Endodermal cell (in vitro differentiated cells): ENCODE measurements around the gene OTOP3. TPM values are rescaled to one million over a fixed set of nuclear protein-coding genes. Genes with fewer than 3 reads are reported as not detected.
A peak's percentile ranks its signal among the peaks of the same experiment; 100 is the strongest.
"Not testable (repeated sequence)": the region's sequence is repeated elsewhere in the genome, so short reads cannot be mapped to it uniquely, and the experiment has no call there.

Source experiments
- DNase-seq: peaks from one replicate; pipeline ENCODE4 v3.0.0-alpha.2; 2017
- H3K27ac ChIP-seq: 2 replicates; pipeline ENCODE4 v1.5.1; 2013; ENCODE audit warnings: mild to moderate bottlenecking, low read depth, low read length, moderate library complexity
- H3K27me3 ChIP-seq: 2 replicates; pipeline ENCODE4 v1.6.1; 2013; ENCODE audit warnings: mild to moderate bottlenecking, low read length, moderate library complexity; ENCODE audit not compliant: insufficient read depth, control insufficient read depth, poor library complexity, severe bottlenecking
- H3K36me3 ChIP-seq: 2 replicates; pipeline ENCODE4 v1.7.0; 2013; ENCODE audit warnings: mild to moderate bottlenecking, low read length, moderate library complexity; ENCODE audit not compliant: control insufficient read depth, insufficient read depth
- H3K4me1 ChIP-seq: one replicate; pipeline ENCODE4 v1.7.0; 2013; ENCODE audit warnings: low read length; ENCODE audit not compliant: control insufficient read depth, insufficient read depth
- H3K4me3 ChIP-seq: 2 replicates; pipeline ENCODE4 v1.5.1; 2013; ENCODE audit warnings: mild to moderate bottlenecking, low read length, moderate library complexity
- H3K9ac ChIP-seq: 2 replicates; pipeline ENCODE4 v1.6.1; 2013; ENCODE audit warnings: mild to moderate bottlenecking, low read length, moderate library complexity; ENCODE audit not compliant: poor library complexity, severe bottlenecking; ENCODE audit errors: extremely low read depth
- H3K9me3 ChIP-seq: 2 replicates; pipeline ENCODE4 v1.6.1; 2013; ENCODE audit warnings: mild to moderate bottlenecking, low read length, moderate library complexity; ENCODE audit not compliant: control insufficient read depth
- H3K27ac Mint-ChIP-seq: 2 replicates; pipeline ENCODE4 v1.8.0; 2020; ENCODE audit warnings: mixed read lengths
- H3K27me3 Mint-ChIP-seq: 2 replicates; pipeline ENCODE4 v1.8.0; 2021; ENCODE audit warnings: mild to moderate bottlenecking, mixed read lengths; ENCODE audit not compliant: insufficient read depth
- H3K36me3 Mint-ChIP-seq: 2 replicates; pipeline ENCODE4 v1.8.0; 2020; ENCODE audit warnings: low read depth, mixed read lengths
- H3K4me1 Mint-ChIP-seq: 2 replicates; pipeline ENCODE4 v1.8.0; 2020; ENCODE audit warnings: mixed read lengths
- H3K4me3 Mint-ChIP-seq: 2 replicates; pipeline ENCODE4 v1.8.0; 2020; ENCODE audit warnings: mild to moderate bottlenecking, moderate library complexity, mixed read lengths
- H3K9me3 Mint-ChIP-seq: 2 replicates; pipeline ENCODE4 v1.8.0; 2020; ENCODE audit warnings: mild to moderate bottlenecking, mixed read lengths
- CTCF ChIP-seq: fragments of 200-600 bp; sonication (generic); conservative IDR thresholded peaks from 2 replicates; pipeline ENCODE4 v1.5.0; 2021; ENCODE audit warnings: antibody characterized with exemption, mild to moderate bottlenecking
- WGBS, 2 experiments: methylation state at CpG; one replicate each; pipeline versions ENCODE4 v1.1.5 to v1.1.7; 2013; ENCODE audit warnings: missing lambda C conversion rate in 2 of 2, mixed read lengths in 1 of 2; ENCODE audit not compliant: insufficient coverage in 1 of 2, insufficient read length in 1 of 2; 5-methylcytosine and 5-hydroxymethylcytosine counted together
- total RNA-seq, 2 donors: library from RNA; stranded (reverse); fragmentation: NEBNext Ultra II Directional in 1 of 2; extraction: Animal tissue kit (Norgen Biotek cat#: 25700) in 1 of 2; gene quantifications; 2 replicates in 1 of 2; 3 replicates in 1 of 2; pipeline ENCODE4 v1.2.1, GENCODE V29; 2021

OTOP3 gene
- total RNA-seq, 2 donors from 2014 or later = not detected

- H3K9me3 Mint-ChIP-seq = no peaks in the 10 kb centered on the region
- no peaks in the 10 kb centered on the region for H3K36me3 Mint-ChIP-seq
- H3K4me1 Mint-ChIP-seq = peaks cover 1% of the 10 kb centered on the region
- Histone ChIP-seq H3K9me3 (no peaks in the 10 kb centered on the region), H3K36me3 (no peaks in the 10 kb centered on the region), H3K4me1 (no peaks in the 10 kb centered on the region), H3K4me3 (no peak overlapping the region), H3K9ac (no peak overlapping the region), H3K27me3 (peaks cover 13% of the 10 kb centered on the region), H3K27ac (no peak overlapping the region)
- no peak for TF ChIP-seq CTCF
- no peak overlapping the region for H3K4me3 Mint-ChIP-seq
- WGBS, 2 experiments = 93 to 97% methylated on average over 10 to 12 of the region's 12 CpGs
- H3K27me3 Mint-ChIP-seq = peaks cover 8% of the 10 kb centered on the region
- no peak for DNase-seq
- H3K27ac Mint-ChIP-seq = no peak overlapping the region
These were observed 28.6 kb downstream of the OTOP3 start for GRCh38 chr17:74964246-74964761.

GRCh38 chr17:74964988-74965622 is 29.4 kb downstream of the OTOP3 start:
- no peak overlapping the region for H3K4me3 Mint-ChIP-seq
- no peaks in the 10 kb centered on the region for H3K9me3 Mint-ChIP-seq

GRCh38 chr17:74968361-74968780 is 32.7 kb downstream of the OTOP3 start:
- no peak overlapping the region for H3K4me3 ChIP-seq
- no peaks in the 10 kb centered on the region for H3K9me3 Mint-ChIP-seq
- no peaks in the 10 kb centered on the region for H3K36me3 Mint-ChIP-seq
- H3K9me3 ChIP-seq = no peaks in the 10 kb centered on the region
- no peak overlapping the region for H3K9ac ChIP-seq
- WGBS, 2 experiments = 92% methylated on average over 5 of the region's 5 CpGs; no CpG with 5 or more reads in 1 of the 2 experiments
- no peak overlapping the region for H3K27ac ChIP-seq
- no peaks in the 10 kb centered on the region for H3K4me1 ChIP-seq
- H3K4me1 Mint-ChIP-seq = no peaks in the 10 kb centered on the region
- H3K27ac Mint-ChIP-seq = no peak overlapping the region
- peaks cover 28% of the 10 kb centered on the region for H3K27me3 Mint-ChIP-seq
- H3K27me3 ChIP-seq = peaks cover 29% of the 10 kb centered on the region
- DNase-seq = peak; percentile 48
- TF ChIP-seq CTCF = no peak
- H3K4me3 Mint-ChIP-seq = no peak overlapping the region
- H3K36me3 ChIP-seq = no peaks in the 10 kb centered on the region

More at GRCh38 chr17:74964988-74965622, 29.4 kb downstream of the OTOP3 start:
- peaks cover 1% of the 10 kb centered on the region for H3K4me1 Mint-ChIP-seq
- no peaks in the 10 kb centered on the region for H3K36me3 Mint-ChIP-seq
- H3K27me3 Mint-ChIP-seq = peaks cover 4% of the 10 kb centered on the region
- Histone ChIP-seq H3K9ac (no peak overlapping the region), H3K36me3 (no peaks in the 10 kb centered on the region), H3K4me1 (no peaks in the 10 kb centered on the region), H3K4me3 (no peak overlapping the region), H3K27ac (no peak overlapping the region), H3K27me3 (peaks cover 6% of the 10 kb centered on the region), H3K9me3 (no peaks in the 10 kb centered on the region)
- no peak overlapping the region for H3K27ac Mint-ChIP-seq
- DNase-seq = peak; percentile 43
- no peak for TF ChIP-seq CTCF
- WGBS, 2 experiments = 85 to 88% methylated on average over 9 to 14 of the region's 14 CpGs

DNA sequence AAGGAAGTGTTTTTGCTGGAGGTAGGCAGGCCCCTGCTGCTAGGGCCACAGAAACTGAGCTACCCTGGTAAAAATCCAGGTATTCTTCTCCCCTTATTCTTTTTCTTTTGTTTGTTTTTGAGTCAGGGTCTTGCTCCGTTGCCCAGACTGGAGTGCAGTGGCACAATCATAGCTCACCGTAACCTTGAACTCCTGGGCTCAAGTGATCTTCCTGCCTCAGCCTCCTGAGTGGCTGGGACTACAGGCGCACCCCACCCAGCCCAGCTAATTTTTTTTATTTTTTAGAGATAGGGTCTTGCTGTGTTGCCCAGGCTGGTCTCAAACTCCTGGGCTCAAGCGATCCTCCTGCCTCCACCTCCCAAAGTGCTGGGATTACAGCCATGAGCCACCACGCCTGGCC is 33.8 kb downstream of the OTOP3 start:
- H3K9me3 Mint-ChIP-seq, H3K4me1 ChIP-seq, H3K27ac ChIP-seq, H3K4me3 ChIP-seq, H3K36me3 Mint-ChIP-seq, H3K9ac ChIP-seq, H3K4me1 Mint-ChIP-seq, H3K27ac Mint-ChIP-seq, DNase-seq, H3K4me3 Mint-ChIP-seq, H3K36me3 ChIP-seq, H3K9me3 ChIP-seq: not testable (repeated sequence)
- H3K27me3 ChIP-seq = peaks cover 40% of the 10 kb centered on the region
- peaks cover 39% of the 10 kb centered on the region for H3K27me3 Mint-ChIP-seq
- 86 to 90% methylated on average over 2 to 4 of the region's 5 CpGs for WGBS, 2 experiments
